Left colon (tissue), 2 donors: ENCODE results near the gene GLMN. TPM values are rescaled to one million over a fixed set of nuclear protein-coding genes. Genes with fewer than 3 reads are reported as not detected.

ENCODE experiments used
- ATAC-seq: fragments of 200-7000 bp; cut with Tn5 transposase; one replicate; pipeline ENCODE4 v1.9.1; 2020; ENCODE audit warnings: mild to moderate bottlenecking, moderate library complexity
- DNase-seq, 2 donors: peaks; one replicate each; pipeline ENCODE4 v3.0.0-alpha.2; 2020
- intact Hi-C, 2 donors: fragments of 100-400 bp; cut with DNase I in 1 of 2; cut with micrococcal nuclease in 1 of 2; formaldehyde crosslinking; loops; one replicate each; pipeline versions ENCODE4 v1.11.2 to v1.14.0; 2022; cut with DNase I, micrococcal nuclease
- long read RNA-seq: library from polyadenylated mRNA; unstranded; transcript quantifications from one replicate; pipeline ENCODE4 v2.0.0, GENCODE V29; 2021
- total RNA-seq, 2 donors: library from RNA; stranded (reverse); fragmentation: NEBNext Ultra II Directional; extraction: Animal tissue kit (Norgen Biotek cat#: 25700); gene quantifications; one replicate each; pipeline ENCODE4 v1.2.1, GENCODE V29; 2021
- donor health status: DM: no; HTN: no; CAD: no.
- donor health status: DM: yes; HTN: yes; CAD: no.

GLMN gene, protein sequence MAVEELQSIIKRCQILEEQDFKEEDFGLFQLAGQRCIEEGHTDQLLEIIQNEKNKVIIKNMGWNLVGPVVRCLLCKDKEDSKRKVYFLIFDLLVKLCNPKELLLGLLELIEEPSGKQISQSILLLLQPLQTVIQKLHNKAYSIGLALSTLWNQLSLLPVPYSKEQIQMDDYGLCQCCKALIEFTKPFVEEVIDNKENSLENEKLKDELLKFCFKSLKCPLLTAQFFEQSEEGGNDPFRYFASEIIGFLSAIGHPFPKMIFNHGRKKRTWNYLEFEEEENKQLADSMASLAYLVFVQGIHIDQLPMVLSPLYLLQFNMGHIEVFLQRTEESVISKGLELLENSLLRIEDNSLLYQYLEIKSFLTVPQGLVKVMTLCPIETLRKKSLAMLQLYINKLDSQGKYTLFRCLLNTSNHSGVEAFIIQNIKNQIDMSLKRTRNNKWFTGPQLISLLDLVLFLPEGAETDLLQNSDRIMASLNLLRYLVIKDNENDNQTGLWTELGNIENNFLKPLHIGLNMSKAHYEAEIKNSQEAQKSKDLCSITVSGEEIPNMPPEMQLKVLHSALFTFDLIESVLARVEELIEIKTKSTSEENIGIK
- total RNA-seq = 1 to 10 TPM; 5.4 TPM
- long read RNA-seq, transcript GLMN-201 (19 exons, 1,995 nt) = major isoform, 7 of 9 reads
- long read RNA-seq, partial matches to known transcripts = 0 of 9 reads
- long read RNA-seq, other reads (novel, unspliced or antisense) = 2 of 9 reads

DNA sequence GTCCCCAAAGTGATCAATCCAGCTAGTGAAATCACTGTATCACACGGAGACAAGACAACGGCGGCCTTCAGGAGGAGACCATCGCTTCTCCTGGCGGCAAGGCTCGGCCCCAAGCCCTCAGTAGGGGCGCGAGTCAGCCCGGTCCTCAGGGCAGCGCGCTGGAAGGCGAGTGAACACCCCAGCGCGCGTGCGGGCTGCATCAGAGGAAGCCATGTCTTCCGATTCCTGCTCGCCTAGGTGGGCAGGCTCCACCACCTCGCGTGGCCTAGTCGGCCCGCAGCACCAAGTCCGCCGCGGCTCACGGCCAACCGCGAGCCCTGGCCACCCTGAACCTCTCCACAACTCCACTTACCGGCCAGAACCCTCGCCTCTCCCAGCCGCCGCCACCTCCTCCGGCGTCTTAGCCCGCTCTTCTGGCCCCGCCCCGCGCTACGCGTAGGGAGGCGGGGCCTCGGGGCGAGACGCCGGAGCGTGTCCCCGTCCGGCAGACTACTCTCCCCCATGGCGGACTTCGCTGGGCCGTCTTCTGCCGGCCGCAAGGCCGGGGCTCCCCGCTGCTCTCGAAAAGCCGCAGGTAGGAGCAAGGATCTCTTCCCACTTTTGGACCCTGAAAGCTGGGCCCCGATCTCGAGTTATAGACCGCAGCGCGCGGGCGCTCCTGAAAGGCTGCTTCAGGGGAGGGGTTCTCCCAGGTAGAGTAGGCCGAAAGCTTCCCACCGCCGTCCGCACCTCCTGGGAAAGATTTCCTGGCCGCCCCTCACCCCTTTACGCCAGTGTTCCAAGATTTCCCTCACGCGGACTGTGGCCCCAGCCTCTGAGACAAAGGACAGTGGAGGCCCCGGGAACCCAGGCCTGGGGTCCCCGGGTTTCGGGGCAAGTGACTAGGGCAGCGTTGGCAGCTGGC is at the start of gene GLMN, which contains the start of gene RPAP2:
Gene GLMN, minus strand, starts transcription at position 415 of the 904 bp plus-strand sequence. CDS start 988 bp downstream, outside the sequence.
Gene RPAP2, plus strand, starts transcription at position 487 of the 904 bp plus-strand sequence. Its CDS starts 15 bp downstream, at position 502.
- ATAC-seq (peak; percentile 98), DNase-seq (peak; percentile 73 to 86)
- intact Hi-C loops = loop anchor here in 1 of 2 donors (10.0 kb wide), 1 partner anchor 784 kb away; no protein-coding TSS in a partner anchor

DNA sequence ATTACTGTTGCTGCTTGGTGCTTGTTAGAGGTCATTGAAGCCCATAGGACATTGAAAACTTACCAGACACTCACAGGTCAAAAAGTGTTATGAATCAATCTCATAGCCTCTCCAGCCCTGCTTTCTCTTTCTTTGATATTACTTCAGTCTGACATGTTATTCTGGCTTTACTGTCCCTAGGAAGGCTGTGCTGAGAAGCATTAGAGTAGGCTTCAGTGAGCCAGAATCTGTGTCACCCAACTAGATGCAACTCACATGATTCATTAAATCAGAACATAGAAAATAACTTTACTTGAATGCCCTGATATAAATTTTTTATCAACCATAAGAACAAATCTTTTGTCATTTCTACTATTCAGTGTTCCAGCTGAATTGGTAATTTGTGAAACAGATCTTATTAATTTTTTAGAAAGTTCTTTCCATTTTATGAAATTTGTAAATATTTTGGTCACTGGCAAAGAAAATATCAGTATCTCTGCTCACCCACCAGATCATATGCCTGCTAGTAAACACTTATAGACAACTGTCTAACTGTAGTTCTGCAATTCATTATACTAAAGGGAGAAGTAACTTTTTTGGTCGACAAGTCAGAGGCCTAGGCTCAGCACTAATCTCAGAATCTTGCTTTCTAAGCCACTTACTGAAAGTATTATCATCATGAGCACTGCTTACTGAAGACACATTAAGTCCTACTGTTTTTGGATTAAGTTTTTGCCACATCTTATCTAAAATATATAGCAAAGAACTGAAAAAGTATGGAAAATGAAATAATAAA is 48.3 kb upstream of the GLMN start:
- ATAC-seq (no peak), DNase-seq (no peak)

DNA sequence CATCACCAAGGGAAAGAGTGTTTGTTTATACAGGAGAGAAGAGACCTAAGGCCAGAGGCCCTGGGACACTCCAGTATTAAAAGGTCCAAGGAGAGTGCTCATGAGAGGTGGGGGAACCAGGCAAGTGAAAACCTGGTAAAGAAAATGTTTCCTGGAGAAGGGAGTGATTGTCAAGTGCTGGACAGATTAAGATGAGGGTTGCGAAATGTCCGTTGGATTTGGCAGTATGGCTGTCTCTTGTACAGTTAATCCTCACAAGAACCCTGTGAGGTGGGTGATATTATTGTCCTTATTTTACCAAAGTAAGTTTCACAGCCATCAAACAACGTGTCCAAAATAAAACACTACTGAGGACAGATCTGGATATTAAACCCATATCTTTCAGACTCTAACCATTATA is 44.3 kb upstream of the GLMN start:
- no peak for DNase-seq
- intact Hi-C loops = no loop called here
- ATAC-seq = no peak

More for the DNA sequence above, 48.3 kb upstream of the GLMN start:
- intact Hi-C loops = no loop called here

DNA sequence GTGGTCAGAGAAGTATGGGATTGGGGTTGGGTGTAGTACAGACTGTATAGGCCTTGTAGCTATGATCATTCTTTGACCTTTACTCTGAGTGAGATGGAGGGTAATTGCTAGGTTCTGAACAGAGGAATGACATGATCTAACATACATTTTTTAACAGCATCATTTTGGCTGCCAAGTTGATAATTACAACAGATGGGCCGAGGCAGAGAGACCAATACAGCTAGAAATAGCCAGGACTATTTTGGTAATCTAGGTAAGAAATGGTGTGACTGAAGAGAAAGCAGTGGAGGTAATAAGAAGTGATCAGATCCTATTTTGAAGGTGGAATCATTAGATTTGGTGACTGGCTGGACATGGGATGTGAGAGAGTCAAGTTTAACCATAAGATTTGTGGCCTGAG is 43.6 kb upstream of the GLMN start:
- ATAC-seq (no peak), DNase-seq (no peak)
- intact Hi-C loops = no loop called here

DNA sequence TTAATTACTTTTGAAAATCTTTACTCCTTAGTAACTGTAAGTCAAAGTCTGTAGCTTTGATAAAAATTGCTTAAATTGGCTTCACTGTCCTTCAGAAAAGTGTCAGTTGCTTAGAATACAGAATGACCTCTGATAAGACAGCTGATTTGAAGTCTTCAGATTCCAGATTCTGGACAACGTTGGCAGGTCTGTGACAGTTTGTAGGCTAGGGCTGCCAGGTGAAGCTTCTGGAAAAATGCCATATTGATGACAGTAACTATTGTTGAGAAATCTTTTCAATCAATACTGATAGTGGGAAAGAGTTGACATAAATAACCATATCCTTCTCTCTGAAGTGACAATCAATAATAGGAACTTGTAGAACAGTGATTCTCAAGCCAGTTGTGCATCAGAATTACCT is 41.4 kb upstream of the GLMN start:
- DNase-seq (no peak), ATAC-seq (no peak)
- intact Hi-C loops = no loop called here

DNA sequence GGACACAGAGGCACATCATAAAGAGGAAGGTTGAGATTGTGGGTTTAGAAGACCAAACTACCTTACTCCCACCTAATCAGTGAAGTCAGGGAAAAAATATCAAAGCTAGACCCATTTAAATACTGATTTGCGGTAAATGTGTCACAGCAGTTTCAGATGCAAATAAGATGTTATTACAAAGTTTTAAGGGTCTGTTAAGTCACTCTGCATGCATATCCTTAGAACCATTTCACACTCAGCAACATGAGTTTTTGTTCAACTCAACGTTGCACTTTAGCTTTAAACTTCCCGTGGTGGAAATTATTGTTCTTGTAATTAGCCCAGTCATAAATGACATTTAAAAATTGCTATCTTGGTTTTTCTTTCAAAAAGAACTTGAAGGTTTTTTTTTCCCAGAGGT is 34.9 kb upstream of the GLMN start:
- ATAC-seq = no peak
- intact Hi-C loops = no loop called here
- no peak for DNase-seq

DNA sequence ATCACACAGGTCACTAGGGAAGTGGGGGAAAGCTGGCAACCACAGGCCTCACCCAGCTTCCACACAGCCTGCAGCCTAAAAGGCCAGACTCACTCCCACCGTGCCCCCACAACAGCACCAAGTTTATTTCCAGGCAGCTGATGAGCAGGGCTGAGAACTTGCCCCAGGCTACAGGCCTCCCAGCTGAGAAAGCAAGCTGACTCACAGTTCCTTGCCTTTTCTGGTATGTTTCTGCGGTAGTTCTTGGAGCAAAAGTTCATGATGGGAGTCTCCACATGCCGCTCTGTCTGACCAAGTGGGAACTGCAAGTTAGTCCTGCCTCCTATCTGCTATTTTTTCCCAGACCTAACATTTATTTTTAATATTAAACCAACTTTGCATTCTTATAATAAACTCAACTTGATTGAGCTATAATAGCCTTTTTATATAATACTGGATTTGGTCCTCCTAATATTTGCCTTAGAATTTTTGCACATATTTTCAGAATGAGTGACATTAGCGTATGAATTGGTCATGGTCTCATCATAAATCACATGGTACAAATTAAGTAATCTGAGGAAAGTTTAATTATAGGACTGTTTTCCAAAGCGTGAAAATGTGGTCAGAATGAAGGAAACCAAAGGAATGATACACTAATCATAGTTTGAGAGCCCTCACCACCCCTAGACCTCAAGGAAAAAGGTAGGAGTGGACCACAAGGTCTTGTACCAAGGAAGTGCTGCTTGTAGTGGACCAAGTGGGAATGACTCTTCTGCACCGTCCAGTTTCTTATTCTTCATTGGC is 30.8 kb upstream of the GLMN start:
- DNase-seq (no peak), ATAC-seq (no peak)
- intact Hi-C loops = no loop called here

DNA sequence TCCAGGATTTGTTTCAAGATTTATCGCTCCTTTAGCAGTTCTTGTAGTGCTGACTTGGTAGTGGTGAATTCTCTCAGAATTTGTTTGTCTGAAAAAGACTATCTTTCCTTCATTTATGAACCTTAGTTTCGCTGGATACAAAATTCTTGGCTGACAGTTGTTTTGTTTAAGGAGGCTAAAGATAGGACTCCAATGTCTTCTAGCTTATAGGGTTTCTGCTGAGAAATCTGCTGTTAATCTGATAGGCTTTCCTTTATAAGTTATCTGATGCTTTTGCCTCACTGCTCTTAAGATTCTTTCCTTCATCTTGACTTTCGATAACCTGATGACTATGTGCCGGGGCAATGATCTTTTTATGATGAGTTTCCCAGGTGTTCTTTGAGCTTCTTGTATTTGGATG is 29.0 kb upstream of the GLMN start:
- intact Hi-C loops = no loop called here
- DNase-seq = no peak
- ATAC-seq = no peak

DNA sequence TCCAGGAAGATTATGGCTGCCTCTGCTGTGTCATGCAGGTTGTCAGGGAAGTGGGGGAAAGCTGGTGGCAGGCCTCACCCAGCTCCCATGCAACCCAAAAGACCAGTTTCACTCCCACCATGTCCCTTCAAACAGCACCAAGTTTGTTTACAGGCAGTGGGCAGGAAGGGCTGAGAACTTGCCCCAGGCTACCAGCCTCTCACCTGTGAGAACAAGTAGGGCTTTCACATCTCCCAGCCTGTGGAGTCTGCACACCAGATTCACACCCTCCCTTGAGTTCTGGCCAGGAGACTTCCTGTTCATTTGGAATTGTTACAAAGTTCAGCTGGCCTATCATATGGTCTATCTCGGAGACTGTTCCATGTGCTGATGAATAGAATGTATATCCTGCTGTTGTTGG is 27.9 kb upstream of the GLMN start:
- intact Hi-C loops = no loop called here
- ATAC-seq (peak; percentile 61), DNase-seq (no peak)

DNA sequence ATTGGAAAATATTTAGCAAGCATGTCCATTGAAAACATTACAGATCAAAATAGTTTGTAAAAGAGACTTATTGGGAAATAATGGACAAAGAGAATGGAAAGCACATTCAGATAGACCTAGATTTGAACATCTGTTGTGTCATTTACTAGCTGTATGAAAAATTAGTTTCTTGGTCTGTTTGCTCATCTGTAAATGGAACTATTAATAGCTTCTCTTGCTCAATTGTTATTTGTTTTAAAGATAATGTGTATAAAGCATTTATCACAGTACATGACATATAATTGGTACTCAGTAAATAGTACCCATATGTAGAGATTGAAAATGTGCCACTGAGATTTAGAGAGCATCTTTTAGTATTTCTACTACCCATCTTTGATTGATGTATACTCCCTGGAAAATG is 26.0 kb upstream of the GLMN start:
- ATAC-seq (no peak), DNase-seq (no peak)
- intact Hi-C loops = no loop called here

DNA sequence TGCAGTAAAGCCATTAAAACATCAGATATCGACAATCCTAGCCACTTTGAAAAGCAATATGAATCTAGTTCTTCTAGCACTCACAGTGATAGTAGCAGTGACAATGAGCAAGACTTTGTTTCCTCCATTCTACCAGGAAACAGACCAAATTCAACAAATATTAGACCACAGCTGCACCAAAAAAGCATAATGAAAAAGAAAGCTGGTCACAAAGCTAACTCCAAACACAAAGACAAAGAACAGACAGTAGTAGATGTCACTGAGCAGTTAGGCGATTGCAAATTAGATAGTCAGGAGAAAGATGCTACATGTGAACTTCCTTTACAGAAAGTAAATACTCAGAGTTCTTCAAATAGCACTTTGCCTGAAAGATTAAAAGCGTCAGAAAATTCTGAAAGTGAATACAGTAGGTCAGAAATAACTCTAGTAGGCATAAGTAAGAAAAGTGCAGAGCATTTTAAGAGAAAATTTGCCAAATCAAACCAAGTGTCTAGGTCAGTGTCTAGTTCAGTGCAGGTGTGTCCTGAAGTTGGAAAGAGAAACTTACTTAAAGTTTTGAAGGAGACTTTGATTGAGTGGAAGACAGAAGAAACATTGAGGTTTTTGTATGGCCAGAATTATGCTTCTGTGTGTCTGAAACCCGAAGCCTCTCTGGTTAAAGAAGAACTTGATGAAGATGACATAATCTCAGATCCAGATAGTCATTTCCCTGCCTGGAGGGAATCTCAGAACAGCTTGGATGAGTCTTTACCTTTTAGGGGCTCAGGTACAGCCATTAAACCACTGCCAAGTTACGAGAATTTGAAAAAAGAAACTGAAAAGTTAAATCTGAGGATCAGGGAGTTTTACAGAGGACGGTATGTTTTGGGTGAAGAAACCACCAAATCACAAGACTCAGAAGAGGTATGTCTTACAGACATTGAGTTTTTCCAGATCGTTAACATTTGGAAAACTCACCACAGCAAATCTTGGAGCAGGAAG is 25.0 kb upstream of the GLMN start:
- intact Hi-C loops = no loop called here
- ATAC-seq = no peak
- DNase-seq = no peak

DNA sequence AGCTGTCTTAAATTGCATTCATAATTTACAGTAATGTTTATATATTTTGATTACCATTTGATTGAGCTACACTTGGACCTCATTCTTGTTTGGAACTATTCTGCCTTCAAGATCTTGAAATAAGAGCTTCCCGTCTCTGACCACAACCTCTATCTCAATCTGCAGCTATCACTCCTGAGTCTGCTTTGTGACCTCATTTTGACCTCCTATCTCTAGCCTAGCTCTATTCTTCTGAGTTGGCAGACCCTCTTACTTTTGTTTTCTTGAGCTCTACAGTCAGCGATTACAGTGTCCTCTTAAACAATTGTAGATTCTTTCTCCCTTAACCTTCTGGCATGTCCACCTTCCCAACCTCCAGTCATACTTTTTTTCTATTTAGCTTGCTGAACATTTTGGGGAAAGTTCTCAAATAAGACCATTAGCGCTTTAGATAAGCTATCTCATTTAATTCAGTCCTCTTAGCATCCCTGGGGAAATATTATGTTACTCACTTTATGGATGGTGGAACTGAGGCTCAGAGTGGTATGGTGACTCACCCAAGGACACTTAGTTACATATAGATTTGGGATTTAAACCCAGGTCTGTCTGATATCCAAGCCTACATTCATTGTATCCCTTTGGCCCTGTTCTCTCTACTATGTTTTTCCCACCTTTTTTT is 19.2 kb upstream of the GLMN start:
- no peak for ATAC-seq
- DNase-seq = no peak
- intact Hi-C loops = no loop called here

DNA sequence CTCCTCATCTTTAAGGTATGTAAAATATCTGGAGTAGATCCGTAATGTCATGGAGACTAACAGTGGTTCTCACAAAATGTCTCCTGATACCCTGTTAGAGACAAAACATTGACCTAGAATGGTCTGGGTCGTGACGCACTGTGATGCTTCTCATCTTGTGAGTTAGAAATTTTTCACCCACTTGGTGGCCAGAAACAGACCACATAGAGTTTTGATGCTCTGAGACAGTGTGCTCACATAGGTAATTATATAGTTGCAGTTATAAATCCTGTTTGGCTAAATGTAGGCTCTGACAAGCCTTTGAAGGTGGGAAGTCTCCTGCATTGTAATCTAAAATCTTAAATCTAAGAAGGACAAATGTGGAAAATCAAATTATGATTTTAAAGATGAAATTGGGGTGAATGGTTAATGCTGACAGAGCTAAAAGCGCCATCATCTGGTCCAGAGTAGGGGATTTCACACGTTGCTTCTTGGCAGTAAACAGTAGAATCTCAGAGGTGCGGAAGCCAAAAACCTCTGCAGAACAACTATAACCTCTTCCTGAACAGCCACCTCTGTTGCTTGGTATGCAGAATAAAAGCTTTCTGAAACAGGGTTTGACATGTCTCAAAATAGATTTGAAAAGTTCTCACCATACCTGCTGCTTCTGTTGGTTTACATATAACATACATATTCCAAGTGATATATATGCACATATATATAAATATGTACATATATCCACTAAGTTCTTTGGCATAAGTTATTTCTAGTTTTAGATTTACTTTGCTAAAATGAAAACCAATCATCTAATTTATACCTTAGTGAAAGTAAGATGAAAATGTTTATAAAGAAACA is 17.2 kb upstream of the GLMN start:
- intact Hi-C loops = no loop called here
- no peak for ATAC-seq
- no peak for DNase-seq

DNA sequence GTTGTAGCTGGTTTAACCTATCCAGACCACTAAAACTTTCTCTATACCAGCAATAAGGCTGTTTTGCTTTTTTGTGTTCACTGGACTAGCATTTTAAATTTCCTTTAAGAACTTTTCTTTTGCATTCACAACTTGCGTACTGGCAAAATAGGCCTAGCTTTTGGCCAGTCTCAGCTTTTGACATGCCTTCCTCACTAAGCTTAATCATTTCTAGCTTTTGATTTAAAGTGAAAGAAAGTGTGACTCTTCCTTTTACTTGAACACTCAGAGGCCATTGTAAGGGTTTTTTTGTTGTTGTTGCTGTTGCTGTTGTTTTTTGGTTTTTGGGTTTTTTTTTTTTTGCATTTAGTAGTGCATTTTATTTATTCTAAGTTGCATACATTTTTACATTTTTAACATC is 15.2 kb upstream of the GLMN start:
- DNase-seq = no peak
- intact Hi-C loops = no loop called here

DNA sequence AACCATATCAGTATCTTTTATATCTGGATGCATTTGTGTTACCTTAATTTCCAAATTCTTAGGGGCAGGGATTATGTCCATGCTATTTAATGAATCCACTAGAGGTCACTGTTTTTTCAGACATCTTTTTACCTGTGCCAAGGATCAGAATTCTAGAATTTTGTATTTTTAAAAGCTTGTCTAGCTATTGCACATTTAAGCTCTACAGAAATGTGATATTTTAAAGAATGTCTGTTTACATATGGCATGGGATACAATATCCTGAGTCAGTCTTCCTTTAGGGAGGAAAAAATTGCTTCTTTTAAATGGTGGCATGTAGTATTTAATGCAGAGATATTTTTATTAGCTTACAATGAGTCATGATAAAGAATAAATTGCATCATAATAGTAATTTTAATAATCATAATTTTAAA is 11.4 kb upstream of the GLMN start:
- ATAC-seq (peak; percentile 61), DNase-seq (no peak)

More for the DNA sequence above, 15.2 kb upstream of the GLMN start:
- no peak for ATAC-seq

More for the DNA sequence above, 11.4 kb upstream of the GLMN start:
- intact Hi-C loops = no loop called here
